CD14-positive monocyte (primary cell): Measurements from ENCODE around the gene GADD45GIP1. TPM values are rescaled to one million over a fixed set of nuclear protein-coding genes. Genes with fewer than 3 reads are reported as not detected.

Experiments used
- DNase-seq, 3 donors: peaks; one replicate each; pipeline ENCODE4 v3.0.0-alpha.2; 2011 to 2022
- H2AFZ ChIP-seq: 2 replicates; pipeline ENCODE4 v1.6.0; 2012; ENCODE audit warnings: mild to moderate bottlenecking, low read depth, low read length, inconsistent platforms; ENCODE audit not compliant: insufficient read depth, poor library complexity, severe bottlenecking
- H3K27ac ChIP-seq, 2 donors: 1 replicate in 1 of 2; 2 replicates in 1 of 2; pipeline ENCODE4 v1.5.1; 2012 to 2013; ENCODE audit warnings: low read length in 2 of 2, control low read depth in 1 of 2, inconsistent platforms in 1 of 2, low read depth in 1 of 2, mild to moderate bottlenecking in 1 of 2
- H3K27me3 ChIP-seq, 2 donors: one replicate each; pipeline versions ENCODE4 v1.6.0 to v1.6.1; 2011 to 2013; ENCODE audit warnings: low read length in 2 of 2; ENCODE audit not compliant: control insufficient read depth in 2 of 2, insufficient read depth in 2 of 2
- H3K36me3 ChIP-seq, 2 donors: replicated peaks in 1 of 2; 1 replicate in 1 of 2; 2 replicates in 1 of 2; pipeline versions ENCODE4 v1.5.1 to v1.6.1; 2012 to 2013; ENCODE audit warnings: low read length in 2 of 2, control low read depth in 1 of 2, inconsistent platforms in 1 of 2, mild to moderate bottlenecking in 1 of 2; ENCODE audit not compliant: insufficient read depth in 2 of 2, control insufficient read depth in 1 of 2
- H3K4me1 ChIP-seq, 2 donors: 1 replicate in 1 of 2; 2 replicates in 1 of 2; pipeline versions ENCODE4 v1.5.1 to v1.6.1; 2012 to 2013; ENCODE audit warnings: low read length in 2 of 2, control low read depth in 1 of 2, inconsistent platforms in 1 of 2, mild to moderate bottlenecking in 1 of 2, moderate library complexity in 1 of 2; ENCODE audit not compliant: insufficient read depth in 2 of 2, control insufficient read depth in 1 of 2
- H3K4me2 ChIP-seq: replicated peaks from 2 replicates; pipeline ENCODE3; 2012; ENCODE audit warnings: low read length, moderate library complexity, mild to moderate bottlenecking; ENCODE audit not compliant: poor library complexity, severe bottlenecking; ENCODE audit errors: extremely low read depth
- H3K4me3 ChIP-seq, 3 experiments: fragments of 200-600 bp in 1 of 3; sonication (generic) in 1 of 3; replicated peaks in 1 of 3; 1 replicate in 2 of 3; 2 replicates in 1 of 3; pipeline ENCODE4 v1.5.1; 2011 to 2013; ENCODE audit warnings: low read length in 3 of 3, mild to moderate bottlenecking in 3 of 3, control low read depth in 2 of 3, low read depth in 2 of 3, inconsistent platforms in 1 of 3, moderate library complexity in 1 of 3
- H3K79me2 ChIP-seq: 2 replicates; pipeline ENCODE4 v1.6.0; 2012; ENCODE audit warnings: mild to moderate bottlenecking, control low read depth, inconsistent platforms, low read length, moderate library complexity; ENCODE audit not compliant: insufficient read depth
- H3K9ac ChIP-seq: 2 replicates; pipeline ENCODE4 v1.6.0; 2017; ENCODE audit warnings: low read length, mild to moderate bottlenecking; ENCODE audit not compliant: insufficient read depth, poor library complexity, severe bottlenecking
- H3K9me3 ChIP-seq, 2 donors: replicated peaks in 1 of 2; 1 replicate in 1 of 2; 2 replicates in 1 of 2; pipeline versions ENCODE4 v1.5.1 to v1.6.1; 2012 to 2013; ENCODE audit warnings: low read length in 2 of 2, control low read depth in 1 of 2; ENCODE audit not compliant: control insufficient read depth in 1 of 2, insufficient read depth in 1 of 2
- H4K20me1 ChIP-seq: 2 replicates; pipeline ENCODE4 v1.6.0; 2012; ENCODE audit warnings: mild to moderate bottlenecking, low read length, control low read depth, moderate library complexity; ENCODE audit not compliant: insufficient read depth
- H3K27ac Mint-ChIP-seq, 7 donors: one replicate each; pipeline ENCODE4 v1.8.0; 2020; ENCODE audit warnings: mild to moderate bottlenecking in 7 of 7, mixed read lengths in 7 of 7, moderate library complexity in 6 of 7, inconsistent platforms in 2 of 7
- H3K27me3 Mint-ChIP-seq, 3 donors: one replicate each; pipeline ENCODE4 v1.8.0; 2021 to 2022; ENCODE audit warnings: low read depth in 3 of 3, mild to moderate bottlenecking in 3 of 3, mixed read lengths in 3 of 3, moderate library complexity in 3 of 3, inconsistent platforms in 1 of 3
- H3K36me3 Mint-ChIP-seq, 2 donors: one replicate each; pipeline ENCODE4 v1.8.0; 2020; ENCODE audit warnings: mixed read lengths in 2 of 2, inconsistent platforms in 1 of 2, mild to moderate bottlenecking in 1 of 2
- H3K4me1 Mint-ChIP-seq: one replicate; pipeline ENCODE4 v1.8.0; 2020; ENCODE audit warnings: mild to moderate bottlenecking, mixed read lengths
- H3K4me3 Mint-ChIP-seq, 2 donors: one replicate each; pipeline ENCODE4 v1.8.0; 2020; ENCODE audit warnings: mild to moderate bottlenecking in 2 of 2, mixed read lengths in 2 of 2, moderate library complexity in 1 of 2
- H3K9me3 Mint-ChIP-seq, 7 donors: one replicate each; pipeline ENCODE4 v1.8.0; 2020 to 2022; ENCODE audit warnings: mixed read lengths in 7 of 7, mild to moderate bottlenecking in 6 of 7, moderate library complexity in 6 of 7, inconsistent platforms in 2 of 7
- WGBS: methylation state at CpG from one replicate; pipeline ENCODE4 v1.1.5; 2013; ENCODE audit warnings: missing lambda C conversion rate; ENCODE audit not compliant: insufficient coverage; 5-methylcytosine and 5-hydroxymethylcytosine counted together
- intact Hi-C, 2 donors: fragments of 100-400 bp; cut with micrococcal nuclease; formaldehyde crosslinking; loops; one replicate each; pipeline versions ENCODE4 v1.15.0 to v1.15.1; 2023
- polyA plus RNA-seq, 3 donors: library from polyadenylated mRNA; depleted of rRNA in 1 of 3; unstranded in 2 of 3; stranded (reverse) in 1 of 3; fragments of 300-500 nt in 2 of 3; fragments of >200 nt in 1 of 3; fragmentation: Illumina TruSeq in 2 of 3; gene quantifications; 1 replicate in 2 of 3; 2 replicates in 1 of 3; pipeline ENCODE4 v1.2.3, GENCODE V29; 2012 to 2021
- TF ChIP-seq, protein P1 (sequence below): fragments of 200-600 bp; IDR thresholded peaks from one replicate; pipeline ENCODE4 v1.8.0; 2022; ENCODE audit warnings: antibody characterized with exemption, mild to moderate bottlenecking

The GADD45GIP1 gene
- polyA plus RNA-seq, 3 donors = 8.3 to 42.4 (median 31.6) TPM

- no peak overlapping the region for H2AFZ ChIP-seq
- WGBS = no CpG with 5 or more reads among the region's 2 CpGs
- TF ChIP-seq, protein P1, sequence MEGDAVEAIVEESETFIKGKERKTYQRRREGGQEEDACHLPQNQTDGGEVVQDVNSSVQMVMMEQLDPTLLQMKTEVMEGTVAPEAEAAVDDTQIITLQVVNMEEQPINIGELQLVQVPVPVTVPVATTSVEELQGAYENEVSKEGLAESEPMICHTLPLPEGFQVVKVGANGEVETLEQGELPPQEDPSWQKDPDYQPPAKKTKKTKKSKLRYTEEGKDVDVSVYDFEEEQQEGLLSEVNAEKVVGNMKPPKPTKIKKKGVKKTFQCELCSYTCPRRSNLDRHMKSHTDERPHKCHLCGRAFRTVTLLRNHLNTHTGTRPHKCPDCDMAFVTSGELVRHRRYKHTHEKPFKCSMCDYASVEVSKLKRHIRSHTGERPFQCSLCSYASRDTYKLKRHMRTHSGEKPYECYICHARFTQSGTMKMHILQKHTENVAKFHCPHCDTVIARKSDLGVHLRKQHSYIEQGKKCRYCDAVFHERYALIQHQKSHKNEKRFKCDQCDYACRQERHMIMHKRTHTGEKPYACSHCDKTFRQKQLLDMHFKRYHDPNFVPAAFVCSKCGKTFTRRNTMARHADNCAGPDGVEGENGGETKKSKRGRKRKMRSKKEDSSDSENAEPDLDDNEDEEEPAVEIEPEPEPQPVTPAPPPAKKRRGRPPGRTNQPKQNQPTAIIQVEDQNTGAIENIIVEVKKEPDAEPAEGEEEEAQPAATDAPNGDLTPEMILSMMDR = no peak
- no peak for DNase-seq
- no peaks in the 10 kb centered on the region for H3K27me3 Mint-ChIP-seq
- H3K9me3 Mint-ChIP-seq = no peaks in the 10 kb centered on the region
- H3K9me3 ChIP-seq = no peaks in the 10 kb centered on the region
- intact Hi-C loops = no loop called here
- peaks cover 48% of the 10 kb centered on the region for H3K4me1 Mint-ChIP-seq
- peaks cover 80% of the 10 kb centered on the region for H3K79me2 ChIP-seq
- no peak overlapping the region for H3K4me2 ChIP-seq
- H3K36me3 Mint-ChIP-seq = peaks cover 63 to 71% of the 10 kb centered on the region in 2 donors
- no peak overlapping the region for H3K4me3 Mint-ChIP-seq
- no peaks in the 10 kb centered on the region for H3K27me3 ChIP-seq
- H3K27ac ChIP-seq = peak overlapping the region; percentile 78 to 93
- peaks cover 37 to 65% of the 10 kb centered on the region in 2 donors for H3K4me1 ChIP-seq
- no peak overlapping the region for H3K9ac ChIP-seq
- peaks cover 51 to 69% of the 10 kb centered on the region in 2 donors for H3K36me3 ChIP-seq
- H4K20me1 ChIP-seq = peaks cover 51% of the 10 kb centered on the region
- H3K4me3 ChIP-seq = no peak overlapping the region
- peak overlapping the region; percentile 91 to 95 (median 94) for H3K27ac Mint-ChIP-seq
Measured at GRCh38 chr19:12944104-12944674, 12.8 kb downstream of the GADD45GIP1 start.

GRCh38 chr19:12943437-12944044 is 13.5 kb downstream of the GADD45GIP1 start:
- H3K4me3 ChIP-seq = no peak overlapping the region
- H3K27me3 Mint-ChIP-seq = no peaks in the 10 kb centered on the region
- intact Hi-C loops = no loop called here
- 63% methylated on average over 9 of the region's 18 CpGs for WGBS
- TF ChIP-seq, protein P1 = no peak
- H3K4me3 Mint-ChIP-seq = no peak overlapping the region
- no peak overlapping the region for H3K4me2 ChIP-seq
- H2AFZ ChIP-seq = no peak overlapping the region
- peaks cover 45 to 63% of the 10 kb centered on the region in 2 donors for H3K36me3 ChIP-seq
- H3K9ac ChIP-seq = no peak overlapping the region
- H4K20me1 ChIP-seq = peaks cover 57% of the 10 kb centered on the region
- H3K4me1 ChIP-seq = peaks cover 41 to 69% of the 10 kb centered on the region in 2 donors
- H3K9me3 Mint-ChIP-seq = no peaks in the 10 kb centered on the region
- peaks cover 82% of the 10 kb centered on the region for H3K79me2 ChIP-seq
- H3K36me3 Mint-ChIP-seq = peaks cover 57 to 65% of the 10 kb centered on the region in 2 donors
- H3K4me1 Mint-ChIP-seq = peaks cover 52% of the 10 kb centered on the region
- H3K9me3 ChIP-seq = no peaks in the 10 kb centered on the region
- H3K27ac ChIP-seq = peak overlapping the region in 1 of 2 donors; percentile 71
- H3K27ac Mint-ChIP-seq = peak overlapping the region; percentile 49 to 87 (median 74)
- DNase-seq = peak in 1 of 3 donors; percentile 39
- no peaks in the 10 kb centered on the region for H3K27me3 ChIP-seq
